ENCODE results near the gene MTFR2. TPM values are rescaled to one million over a fixed set of nuclear protein-coding genes. Genes with fewer than 3 reads are reported as not detected.

Gene MTFR2
- total RNA-seq, 2 donors from 2014 or later: 2.2 to 9.8 TPM

- Histone ChIP-seq H3K9ac (ENCODE audit: low read depth in 2 of 2, low read length in 2 of 2) (no peak overlapping the region), H3K36me3 (no peaks in the 10 kb centered on the region), H3K27ac (no peak overlapping the region), H3K27me3 (no peaks in the 10 kb centered on the region), H3K4me1 (no peaks in the 10 kb centered on the region), H3K4me3 (no peak overlapping the region), H3K9me3 (no peaks in the 10 kb centered on the region)
- no peak for TF ChIP-seq CTCF (IDR thresholded peaks at IDR 0.05)
- intact Hi-C loops (cut with DNase I): no loop called here
- DNase-seq: no peak
Measured at GRCh38 chr6:136235233-136235564, 14.9 kb downstream of the MTFR2 start.

GRCh38 chr6:136232701-136233100 is 17.4 kb downstream of the MTFR2 start:
- DNase-seq: no peak
- no peaks in the 10 kb centered on the region for H3K4me1 ChIP-seq
- intact Hi-C loops (cut with DNase I): no loop called here
- H3K27me3 ChIP-seq: no peaks in the 10 kb centered on the region
- H3K36me3 ChIP-seq: no peaks in the 10 kb centered on the region
- no peak overlapping the region for H3K4me3 ChIP-seq
- no peak for TF ChIP-seq CTCF (IDR thresholded peaks at IDR 0.05)
- H3K9me3 ChIP-seq: no peaks in the 10 kb centered on the region
- no peak overlapping the region for H3K27ac ChIP-seq
- H3K9ac ChIP-seq (ENCODE audit: low read depth in 2 of 2, low read length in 2 of 2): no peak overlapping the region

GRCh38 chr6:136230219-136230853 is 19.8 kb downstream of the MTFR2 start:
- DNase-seq: no peak
- intact Hi-C loops (cut with DNase I): no loop called here
- Histone ChIP-seq H3K27me3 (no peaks in the 10 kb centered on the region), H3K27ac (no peak overlapping the region), H3K4me1 (no peaks in the 10 kb centered on the region), H3K9me3 (no peaks in the 10 kb centered on the region), H3K9ac (ENCODE audit: low read depth in 2 of 2, low read length in 2 of 2) (no peak overlapping the region), H3K36me3 (no peaks in the 10 kb centered on the region), H3K4me3 (no peak overlapping the region)
- no peak for TF ChIP-seq CTCF (IDR thresholded peaks at IDR 0.05)

GRCh38 chr6:136228814-136229213 is 21.3 kb downstream of the MTFR2 start:
- H3K4me3 ChIP-seq: no peak overlapping the region
- H3K27me3 ChIP-seq: no peaks in the 10 kb centered on the region
- intact Hi-C loops (cut with DNase I): loop anchor here (5.0 to 10.0 kb wide), 3 partner anchors 692 to 774 kb away; no protein-coding TSS in a partner anchor
- no peaks in the 10 kb centered on the region for H3K9me3 ChIP-seq
- H3K36me3 ChIP-seq: no peaks in the 10 kb centered on the region
- no peak for DNase-seq
- no peak overlapping the region for H3K27ac ChIP-seq
- TF ChIP-seq CTCF (IDR thresholded peaks at IDR 0.05): no peak
- H3K4me1 ChIP-seq: no peaks in the 10 kb centered on the region
- no peak overlapping the region for H3K9ac ChIP-seq (ENCODE audit: low read depth in 2 of 2, low read length in 2 of 2)

GRCh38 chr6:136226674-136227377 is 23.3 kb downstream of the MTFR2 start:
- intact Hi-C loops (cut with DNase I): loop anchor here (5.0 to 10.0 kb wide), 3 partner anchors 690 to 772 kb away; no protein-coding TSS in a partner anchor
- Histone ChIP-seq H3K27me3 (no peaks in the 10 kb centered on the region), H3K4me1 (no peaks in the 10 kb centered on the region), H3K4me3 (peak overlapping the region; percentile 20), H3K36me3 (no peaks in the 10 kb centered on the region), H3K27ac (peak overlapping the region; percentile 21), H3K9ac (ENCODE audit: low read depth in 2 of 2, low read length in 2 of 2) (peak overlapping the region in 1 of 2 donors; percentile 48), H3K9me3 (no peaks in the 10 kb centered on the region)
- no peak for TF ChIP-seq CTCF (IDR thresholded peaks at IDR 0.05)
- DNase-seq: no peak

Measured in colonic mucosa (tissue), 4 donors.